GM12878 (cell line): ENCODE data around the gene HGS. TPM values are rescaled to one million over a fixed set of nuclear protein-coding genes. Genes with fewer than 3 reads are reported as not detected.
A peak's percentile ranks its signal among the peaks of the same experiment; 100 is the strongest.

Experiments
- ATAC-seq: fragments of 200-7000 bp; cut with Tn5 transposase; 3 replicates; pipeline ENCODE4 v1.9.1; 2020; ENCODE audit warnings: mild to moderate bottlenecking, moderate library complexity
- BruUV-seq: library from RNA; stranded (reverse); fragments of 400-500 nt; replicated peaks from 2 replicates; lab custom pipeline; 2021; lab: Mats Ljungman, UMichigan
- CTCF ChIA-PET: fragments of 300-600 bp; sonication (Branson Sonifier 250); formaldehyde crosslinking; extraction: SDS; loops from one replicate; lab custom pipeline; 2021; ENCODE audit warnings: inconsistent platforms; lab: Yijun Ruan, JAX
- POLR2A ChIA-PET: fragments of 350-600 bp; formaldehyde crosslinking; extraction: SDS; loops from one replicate; lab custom pipeline; 2021; ENCODE audit warnings: inconsistent platforms; lab: Charles Lee
- RAD21 ChIA-PET: fragments of 300-600 bp; sonication (Branson Sonifier 250); formaldehyde crosslinking; loops from one replicate; lab custom pipeline; 2023; ENCODE audit warnings: antibody characterized with exemption; ENCODE audit not compliant: unreplicated experiment; lab: Charles Lee
- SMC1A ChIA-PET: fragments of 300-600 bp; sonication (Branson Sonifier 250); formaldehyde crosslinking; loops from one replicate; lab custom pipeline; 2023; ENCODE audit not compliant: unreplicated experiment, uncharacterized antibody; lab: Charles Lee
- DNase-seq: peaks from one replicate; pipeline ENCODE4 v3.0.0-alpha.2; 2011; ENCODE audit warnings: low read depth, low spot score
- FAIRE-seq: peaks from 3 replicates; lab custom pipeline; 2011; peaks lifted over from hg19 to GRCh38; lab: Jason Lieb, UNC
- H2AFZ ChIP-seq: 2 replicates; pipeline ENCODE4 v1.6.0; 2011; ENCODE audit warnings: low read depth, low read length, control low read depth; ENCODE audit not compliant: control insufficient read depth
- H3K27ac ChIP-seq: 2 replicates; pipeline ENCODE4 v1.5.1; 2011; ENCODE audit warnings: control low read depth; ENCODE audit not compliant: control insufficient read depth, insufficient read depth
- H3K27me3 ChIP-seq, 2 experiments: replicated peaks in 1 of 2; 2 replicates each; pipeline versions ENCODE4 v1.6.0 to v1.6.1; 2011; ENCODE audit warnings: low read length in 1 of 2; ENCODE audit not compliant: control insufficient read depth in 2 of 2, insufficient read depth in 2 of 2
- H3K36me3 ChIP-seq, 2 experiments: 2 replicates each; pipeline ENCODE4 v1.5.1; 2011; ENCODE audit warnings: low read length in 1 of 2; ENCODE audit not compliant: control insufficient read depth in 2 of 2, insufficient read depth in 2 of 2
- H3K4me1 ChIP-seq: 2 replicates; pipeline ENCODE4 v1.6.1; 2011; ENCODE audit warnings: mild to moderate bottlenecking, low read length, moderate library complexity, mixed read lengths; ENCODE audit not compliant: control insufficient read depth, insufficient read depth
- H3K4me2 ChIP-seq: 2 replicates; pipeline ENCODE4 v1.6.0; 2011; ENCODE audit warnings: control low read depth; ENCODE audit not compliant: control insufficient read depth, insufficient read depth
- H3K4me3 ChIP-seq: fragments of 200-600 bp; sonication (generic); 2 replicates; pipeline ENCODE4 v1.5.1; 2016
- H3K79me2 ChIP-seq: 2 replicates; pipeline ENCODE4 v1.6.0; 2011; ENCODE audit warnings: low read length; ENCODE audit not compliant: control insufficient read depth, insufficient read depth
- H3K9ac ChIP-seq: 2 replicates; pipeline ENCODE4 v1.8.0; 2011; ENCODE audit warnings: low read length, control low read depth, mixed read lengths; ENCODE audit not compliant: control insufficient read depth, insufficient read depth
- H3K9me3 ChIP-seq: replicated peaks from 3 replicates; pipeline ENCODE4 v1.5.1; 2011; ENCODE audit warnings: mild to moderate bottlenecking, low read length; ENCODE audit not compliant: control insufficient read depth, insufficient read depth
- H4K20me1 ChIP-seq: 2 replicates; pipeline ENCODE4 v1.6.0; 2011; ENCODE audit not compliant: control insufficient read depth, insufficient read depth
- BCLAF1 ChIP-seq: fragments of 450-650 bp; IDR thresholded peaks from 2 replicates; pipeline ENCODE4 v1.6.1; 2017; ENCODE audit warnings: antibody characterized with exemption, mild to moderate bottlenecking, moderate library complexity
- CHD1 ChIP-seq: IDR thresholded peaks from 2 replicates; pipeline ENCODE4 v1.6.1; 2012; ENCODE audit warnings: low read depth, low read length, improper control_type of control experiment
- CHD2 ChIP-seq: IDR thresholded peaks from 2 replicates; pipeline ENCODE4 v1.6.1; 2011; ENCODE audit warnings: low read depth, low read length, improper control_type of control experiment, borderline replicate concordance
- CTCF ChIP-seq, 3 experiments: IDR thresholded peaks in 2 of 3; conservative IDR thresholded peaks in 1 of 3; 2 replicates each; pipeline ENCODE4 v1.5.1; 2011; ENCODE audit warnings: low read depth in 3 of 3, low read length in 3 of 3, mild to moderate bottlenecking in 3 of 3, control low read depth in 2 of 3, moderate library complexity in 2 of 3, inconsistent platforms in 1 of 3, mixed read lengths in 1 of 3; ENCODE audit not compliant: control insufficient read depth in 2 of 3, insufficient read depth in 1 of 3; ENCODE audit errors: extremely low read depth in 1 of 3
- EGR1 ChIP-seq, 2 experiments: IDR thresholded peaks; 1 replicate in 1 of 2; 2 replicates in 1 of 2; pipeline ENCODE4 v1.6.1; 2011 to 2012; ENCODE audit warnings: low read depth in 2 of 2, low read length in 2 of 2, borderline replicate concordance in 1 of 2, mild to moderate bottlenecking in 1 of 2, moderate library complexity in 1 of 2
- FOXK2 ChIP-seq: fragments of 450-650 bp; IDR thresholded peaks from 2 replicates; pipeline ENCODE4 v1.6.1; 2017; ENCODE audit warnings: mild to moderate bottlenecking, moderate library complexity
- HCFC1 ChIP-seq: fragments of 150-350 bp; IDR thresholded peaks from 2 replicates; pipeline ENCODE4 v1.6.1; 2014; ENCODE audit warnings: low read length
- JUND ChIP-seq: IDR thresholded peaks from 2 replicates; pipeline ENCODE4 v1.6.1; 2012; ENCODE audit warnings: low read depth, mild to moderate bottlenecking, low read length, improper control_type of control experiment, moderate library complexity
- MEF2A ChIP-seq: IDR thresholded peaks from 2 replicates; pipeline ENCODE4 v1.6.1; 2011; ENCODE audit warnings: low read depth, mild to moderate bottlenecking, low read length, moderate library complexity; ENCODE audit not compliant: insufficient read depth
- NR2C1 ChIP-seq: fragments of 450-650 bp; IDR thresholded peaks from 2 replicates; pipeline ENCODE4 v1.6.1; 2017; ENCODE audit warnings: antibody characterized with exemption, mild to moderate bottlenecking, moderate library complexity
- POLR2A ChIP-seq: IDR thresholded peaks from 2 replicates; pipeline ENCODE4 v1.6.1; 2011; ENCODE audit warnings: low read depth, mild to moderate bottlenecking, low read length
- SMC3 ChIP-seq: IDR thresholded peaks from 2 replicates; pipeline ENCODE4 v1.6.1; 2011; ENCODE audit warnings: low read length, improper control_type of control experiment, borderline replicate concordance
- SREBF1 ChIP-seq: IDR thresholded peaks from 2 replicates; pipeline ENCODE4 v1.6.1; 2012; ENCODE audit warnings: mild to moderate bottlenecking, low read length
- ZBTB33 ChIP-seq: fragments of 450-650 bp; IDR thresholded peaks from 2 replicates; pipeline ENCODE4 v1.6.1; 2017; ENCODE audit warnings: mild to moderate bottlenecking
- ZZZ3 ChIP-seq: IDR thresholded peaks from 2 replicates; pipeline ENCODE4 v1.6.1; 2011; ENCODE audit warnings: low read depth; ENCODE audit not compliant: control insufficient read depth, insufficient read length
- WGBS: methylation state at CpG from one replicate; pipeline ENCODE4 v1.1.6; 2016; ENCODE audit warnings: low lambda C conversion rate; ENCODE audit not compliant: insufficient replicate concordance, insufficient coverage; ENCODE audit errors: missing lambda C conversion rate; 5-methylcytosine and 5-hydroxymethylcytosine counted together
- in situ Hi-C: fragments of 300-500 bp; cut with MboI; formaldehyde crosslinking; loops from 9 replicates; pipeline ENCODE4 v1.14.3; 2018; ENCODE audit warnings: mixed read lengths
- intact Hi-C: fragments of 100-400 bp; cut with micrococcal nuclease; formaldehyde crosslinking; loops from one replicate; pipeline ENCODE4 v1.14.2; 2022; ENCODE audit not compliant: unreplicated experiment
- polyA plus RNA-seq, 11 experiments: library from polyadenylated mRNA; depleted of rRNA in 4 of 11; unstranded in 6 of 11; stranded (reverse) in 5 of 11; fragments of >200 nt; fragmentation: Nextera tagmentation in 4 of 11; fragmentation: Illumina TruSeq in 1 of 11; extraction: Ambion mirVana in 4 of 11; extraction: Trizol in 1 of 11; gene quantifications; 1 replicate in 1 of 11; 2 replicates in 10 of 11; pipeline versions ENCODE4 v1.2.1 to v1.2.3, GENCODE V29; 2011 to 2016; ENCODE audit warnings: inconsistent platforms in 2 of 11, missing spikeins in 2 of 11, low read depth in 1 of 11
- total RNA-seq, 4 experiments: library from RNA; depleted of rRNA in 3 of 4; stranded (reverse); fragments of >200 nt in 3 of 4; fragmentation: Illumina TruSeq in 1 of 4; extraction: Trizol in 1 of 4; gene quantifications; 2 replicates each; pipeline versions ENCODE4 v1.2.1 to v1.2.3, GENCODE V29; 2013 to 2021
- TF ChIP-seq, protein P1 (sequence below): IDR thresholded peaks from 2 replicates; pipeline ENCODE4 v1.6.1; 2012; ENCODE audit warnings: low read depth, low read length, improper control_type of control experiment

The HGS gene
- total and polyA plus RNA-seq, 10 of the 15 experiments (the other 5 are each of a cell fraction or from before 2014, with no cell fraction given) = 2.2 to 85.6 (median 55.3) TPM

- BruUV-seq = TSS peak; percentile 41
- ChIA-PET SMC1A (no interaction called here), CTCF (no interaction called here), POLR2A (interaction anchor here (0.6 kb wide), 1 partner anchor 16 kb away, joined by 7 read pairs; no protein-coding TSS in a partner anchor), RAD21 (no interaction called here)
- Histone ChIP-seq H3K27me3 (no peaks in the 10 kb centered on the region), H4K20me1 (0 out of 2 replicates have a peak, but pooled peaks cover under 1% of the 10 kb centered on the region), H3K4me1 (peaks cover 14% of the 10 kb centered on the region), H3K9me3 (no peaks in the 10 kb centered on the region), H3K4me2 (no peak overlapping the region), H3K4me3 (no peak overlapping the region), H3K36me3 (peaks cover 9 to 23% of the 10 kb centered on the region in 2 experiments), H3K9ac (no peak overlapping the region), H2AFZ (no peak overlapping the region), H3K79me2 (peaks cover 38% of the 10 kb centered on the region), H3K27ac (no peak overlapping the region)
- in situ Hi-C loops (no loop called here), intact Hi-C loops (no loop called here)
- ATAC-seq = no peak
- no peak for DNase-seq
- no peak for FAIRE-seq
- TF ChIP-seq, protein P1, sequence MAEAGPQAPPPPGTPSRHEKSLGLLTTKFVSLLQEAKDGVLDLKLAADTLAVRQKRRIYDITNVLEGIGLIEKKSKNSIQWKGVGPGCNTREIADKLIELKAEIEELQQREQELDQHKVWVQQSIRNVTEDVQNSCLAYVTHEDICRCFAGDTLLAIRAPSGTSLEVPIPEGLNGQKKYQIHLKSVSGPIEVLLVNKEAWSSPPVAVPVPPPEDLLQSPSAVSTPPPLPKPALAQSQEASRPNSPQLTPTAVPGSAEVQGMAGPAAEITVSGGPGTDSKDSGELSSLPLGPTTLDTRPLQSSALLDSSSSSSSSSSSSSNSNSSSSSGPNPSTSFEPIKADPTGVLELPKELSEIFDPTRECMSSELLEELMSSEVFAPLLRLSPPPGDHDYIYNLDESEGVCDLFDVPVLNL = no peak
- TF ChIP-seq POLR2A = peak; percentile 54; the same call in 1 of the 2 replicates
- TF ChIP-seq ZBTB33 = peak; percentile 23; the same call in 1 of the 2 replicates
- TF ChIP-seq HCFC1 = no peak
- no peak for TF ChIP-seq NR2C1
- TF ChIP-seq CHD1 = no peak
- TF ChIP-seq JUND = no peak
- TF ChIP-seq MEF2A = no peak
- no peak for TF ChIP-seq FOXK2
- TF ChIP-seq ZZZ3 = no peak
- TF ChIP-seq EGR1 (IDR thresholded peaks at IDR 0.05; ENCODE audit: borderline replicate concordance in 1 of 2, low read depth in 2 of 2, low read length in 2 of 2) = no peak
- TF ChIP-seq SREBF1 = no peak
- TF ChIP-seq CTCF (IDR thresholded peaks at IDR 0.05 in 2 of 3, conservative IDR thresholded peaks at IDR 0.05 in 1 of 3; ENCODE audit: control insufficient read depth in 2 of 3, extremely low read depth in 1 of 3, insufficient read depth in 1 of 3, low read depth in 3 of 3, low read length in 3 of 3) = 0 out of 6 replicates have a peak, but pooled peaks of 2 of the 3 experiments have one; percentile 3 to 7
- TF ChIP-seq SMC3 = no peak
- TF ChIP-seq BCLAF1 = no peak
- TF ChIP-seq CHD2 = no peak
- WGBS = 96% methylated on average over 42 of the region's 54 CpGs
These were observed 23.2 kb downstream of the HGS start for GRCh38 chr17:81706757-81707624.
